ENCODE measurements around the gene P2RX7.
"Not testable (repeated sequence)": the region's sequence is repeated elsewhere in the genome, so short reads cannot be mapped to it uniquely, and the experiment has no call there.

P2RX7 gene

GRCh38 chr12:121226399-121226798, 93.7 kb downstream of the P2RX7 start:
- no peak for DNase-seq
- peaks cover 49% of the 10 kb centered on the region for H3K4me1 Mint-ChIP-seq (ENCODE audit: low read depth)
- H3K27me3 Mint-ChIP-seq: no peaks in the 10 kb centered on the region
- peaks cover 68% of the 10 kb centered on the region for H3K36me3 Mint-ChIP-seq (ENCODE audit: low read depth)
- H3K4me3 Mint-ChIP-seq: no peak overlapping the region
- H3K9me3 Mint-ChIP-seq: no peaks in the 10 kb centered on the region
- H3K27ac Mint-ChIP-seq: no peak overlapping the region

- H3K36me3 Mint-ChIP-seq (ENCODE audit: low read depth): peaks cover 68% of the 10 kb centered on the region
- DNase-seq, H3K27me3 Mint-ChIP-seq, H3K4me3 Mint-ChIP-seq, H3K27ac Mint-ChIP-seq, H3K9me3 Mint-ChIP-seq: not testable (repeated sequence)
- H3K4me1 Mint-ChIP-seq (ENCODE audit: low read depth): peaks cover 46% of the 10 kb centered on the region
Measured at GRCh38 chr12:121226871-121227270, 94.2 kb downstream of the P2RX7 start.

DNA sequence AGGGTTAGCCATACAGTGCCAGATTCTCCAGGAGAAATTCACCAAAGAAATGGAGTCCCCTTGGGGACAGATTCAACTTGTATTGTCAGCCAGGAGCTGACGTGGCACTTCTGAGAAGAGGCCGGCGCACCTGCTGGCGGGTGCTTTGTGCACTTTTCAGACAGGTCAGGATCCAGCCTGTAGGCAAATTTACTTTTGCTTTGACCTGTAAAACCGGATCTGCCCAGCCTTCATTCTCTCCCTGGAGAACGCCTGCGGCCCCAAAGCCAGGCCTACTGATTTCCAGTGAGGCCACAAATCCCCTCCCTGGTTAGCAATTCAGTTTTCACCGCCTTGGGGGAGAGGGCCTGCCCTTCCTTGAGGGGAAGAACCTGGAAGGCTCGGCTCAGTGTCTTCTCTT, 94.6 kb downstream of the P2RX7 start:
- H3K4me3 Mint-ChIP-seq: no peak overlapping the region
- H3K4me1 Mint-ChIP-seq (ENCODE audit: low read depth): peaks cover 44% of the 10 kb centered on the region
- peaks cover 68% of the 10 kb centered on the region for H3K36me3 Mint-ChIP-seq (ENCODE audit: low read depth)
- no peak for DNase-seq
- no peaks in the 10 kb centered on the region for H3K9me3 Mint-ChIP-seq
- no peak overlapping the region for H3K27ac Mint-ChIP-seq
- no peaks in the 10 kb centered on the region for H3K27me3 Mint-ChIP-seq

- DNase-seq: no peak
- Mint-ChIP-seq H3K27me3 (no peaks in the 10 kb centered on the region), H3K4me3 (no peak overlapping the region), H3K9me3 (no peaks in the 10 kb centered on the region), H3K27ac (no peak overlapping the region), H3K36me3 (ENCODE audit: low read depth) (peaks cover 71% of the 10 kb centered on the region), H3K4me1 (ENCODE audit: low read depth) (peaks cover 29% of the 10 kb centered on the region)
Measured at GRCh38 chr12:121228919-121229665, 96.4 kb downstream of the P2RX7 start.

GRCh38 chr12:121229826-121230537, 97.3 kb downstream of the P2RX7 start:
- DNase-seq: peak; percentile 71
- Mint-ChIP-seq H3K4me1 (ENCODE audit: low read depth) (peaks cover 21% of the 10 kb centered on the region), H3K36me3 (ENCODE audit: low read depth) (peaks cover 71% of the 10 kb centered on the region), H3K27ac (peak overlapping the region; percentile 72)
- H3K9me3 Mint-ChIP-seq, H3K27me3 Mint-ChIP-seq, H3K4me3 Mint-ChIP-seq: not testable (repeated sequence)

GRCh38 chr12:121230538-121230907, 97.8 kb downstream of the P2RX7 start:
- H3K4me1 Mint-ChIP-seq (ENCODE audit: low read depth): peaks cover 21% of the 10 kb centered on the region
- no peak overlapping the region for H3K4me3 Mint-ChIP-seq
- no peaks in the 10 kb centered on the region for H3K27me3 Mint-ChIP-seq
- peak overlapping the region; percentile 72 for H3K27ac Mint-ChIP-seq
- no peaks in the 10 kb centered on the region for H3K9me3 Mint-ChIP-seq
- H3K36me3 Mint-ChIP-seq (ENCODE audit: low read depth): peaks cover 75% of the 10 kb centered on the region
- no peak for DNase-seq

GRCh38 chr12:121232163-121232562, 99.5 kb downstream of the P2RX7 start:
- Mint-ChIP-seq H3K4me3 (no peak overlapping the region), H3K27me3 (no peaks in the 10 kb centered on the region), H3K9me3 (no peaks in the 10 kb centered on the region), H3K4me1 (ENCODE audit: low read depth) (peaks cover 9% of the 10 kb centered on the region), H3K27ac (peak overlapping the region; percentile 40), H3K36me3 (ENCODE audit: low read depth) (peaks cover 77% of the 10 kb centered on the region)
- DNase-seq: no peak

DNA sequence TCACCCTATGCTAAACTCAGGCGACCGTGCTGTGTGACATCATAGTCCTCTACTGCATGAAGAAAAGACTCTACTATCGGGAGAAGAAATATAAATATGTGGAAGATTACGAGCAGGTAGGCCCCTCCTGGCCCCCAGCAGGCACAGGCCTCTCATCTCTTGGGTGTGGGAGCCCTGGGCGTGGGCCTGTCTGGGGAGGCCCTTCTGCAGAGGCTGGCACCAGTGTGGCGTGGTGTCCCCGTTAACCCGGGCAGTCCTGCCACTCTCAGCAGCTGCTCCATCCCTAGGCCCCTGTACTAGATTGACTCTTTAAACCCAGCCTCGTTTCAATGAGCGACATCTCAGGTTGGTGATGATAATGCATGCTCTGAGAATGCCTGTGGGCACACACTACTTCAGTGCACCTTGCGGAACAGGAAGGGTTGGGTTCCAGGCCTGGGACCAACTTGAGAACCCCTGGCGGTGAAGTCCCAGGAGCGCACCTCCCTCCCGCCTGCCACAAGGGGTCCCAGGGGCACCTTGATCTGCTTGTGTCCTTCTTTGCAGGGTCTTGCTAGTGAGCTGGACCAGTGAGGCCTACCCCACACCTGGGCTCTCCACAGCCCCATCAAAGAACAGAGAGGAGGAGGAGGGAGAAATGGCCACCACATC, 100.4 kb downstream of the P2RX7 start:
- Mint-ChIP-seq H3K4me3 (no peak overlapping the region), H3K27me3 (no peaks in the 10 kb centered on the region), H3K4me1 (ENCODE audit: low read depth) (peaks cover 9% of the 10 kb centered on the region), H3K36me3 (ENCODE audit: low read depth) (peaks cover 79% of the 10 kb centered on the region), H3K9me3 (no peaks in the 10 kb centered on the region), H3K27ac (peak overlapping the region; percentile 22)
- no peak for DNase-seq

DNA sequence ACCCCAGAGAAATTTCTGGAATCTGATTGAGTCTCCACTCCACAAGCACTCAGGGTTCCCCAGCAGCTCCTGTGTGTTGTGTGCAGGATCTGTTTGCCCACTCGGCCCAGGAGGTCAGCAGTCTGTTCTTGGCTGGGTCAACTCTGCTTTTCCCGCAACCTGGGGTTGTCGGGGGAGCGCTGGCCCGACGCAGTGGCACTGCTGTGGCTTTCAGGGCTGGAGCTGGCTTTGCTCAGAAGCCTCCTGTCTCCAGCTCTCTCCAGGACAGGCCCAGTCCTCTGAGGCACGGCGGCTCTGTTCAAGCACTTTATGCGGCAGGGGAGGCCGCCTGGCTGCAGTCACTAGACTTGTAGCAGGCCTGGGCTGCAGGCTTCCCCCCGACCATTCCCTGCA, 100.9 kb downstream of the P2RX7 start:
- Mint-ChIP-seq H3K36me3 (ENCODE audit: low read depth) (peaks cover 77% of the 10 kb centered on the region), H3K27me3 (no peaks in the 10 kb centered on the region)

GRCh38 chr12:121236776-121237175, 104.1 kb downstream of the P2RX7 start:
- H3K4me1 Mint-ChIP-seq (ENCODE audit: low read depth): peaks cover 27% of the 10 kb centered on the region
- H3K9me3 Mint-ChIP-seq: no peaks in the 10 kb centered on the region
- no peak overlapping the region for H3K27ac Mint-ChIP-seq
- no peaks in the 10 kb centered on the region for H3K27me3 Mint-ChIP-seq
- H3K4me3 Mint-ChIP-seq: no peak overlapping the region
- peaks cover 87% of the 10 kb centered on the region for H3K36me3 Mint-ChIP-seq (ENCODE audit: low read depth)
- DNase-seq: no peak

More for the DNA sequence above, 100.9 kb downstream of the P2RX7 start:
- H3K4me1 Mint-ChIP-seq (ENCODE audit: low read depth): peaks cover 9% of the 10 kb centered on the region
- no peaks in the 10 kb centered on the region for H3K9me3 Mint-ChIP-seq
- peak overlapping the region; percentile 22 for H3K27ac Mint-ChIP-seq
- DNase-seq: no peak
- no peak overlapping the region for H3K4me3 Mint-ChIP-seq

DNA sequence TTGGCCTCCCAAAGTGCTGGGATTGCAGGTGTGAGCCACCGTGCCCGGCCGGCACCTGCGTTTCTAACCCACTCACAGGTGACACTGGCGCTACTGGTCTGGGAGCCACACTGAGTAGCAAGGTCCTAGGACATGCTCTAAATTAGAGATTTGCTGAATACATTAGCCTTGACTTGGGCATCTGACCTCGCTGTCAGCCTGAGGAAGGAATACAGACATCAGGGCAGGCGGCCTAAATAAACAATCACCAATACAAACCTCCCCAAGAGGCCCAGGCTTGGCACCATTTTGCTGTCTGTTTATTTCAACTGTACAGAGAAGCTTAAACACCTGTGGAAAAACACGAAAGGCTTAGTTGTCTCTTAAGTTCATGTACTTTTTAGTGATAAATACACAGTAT, 104.7 kb downstream of the P2RX7 start:
- Mint-ChIP-seq H3K9me3 (no peaks in the 10 kb centered on the region), H3K4me1 (ENCODE audit: low read depth) (peaks cover 31% of the 10 kb centered on the region), H3K4me3 (no peak overlapping the region), H3K36me3 (ENCODE audit: low read depth) (peaks cover 85% of the 10 kb centered on the region), H3K27ac (peak overlapping the region; percentile 57), H3K27me3 (no peaks in the 10 kb centered on the region)
- no peak for DNase-seq
